ENCODE measurements around the gene OSBPL8.
"Not testable (repeated sequence)": the region's sequence is repeated elsewhere in the genome, so short reads cannot be mapped to it uniquely, and the experiment has no call there.

The OSBPL8 gene

DNA sequence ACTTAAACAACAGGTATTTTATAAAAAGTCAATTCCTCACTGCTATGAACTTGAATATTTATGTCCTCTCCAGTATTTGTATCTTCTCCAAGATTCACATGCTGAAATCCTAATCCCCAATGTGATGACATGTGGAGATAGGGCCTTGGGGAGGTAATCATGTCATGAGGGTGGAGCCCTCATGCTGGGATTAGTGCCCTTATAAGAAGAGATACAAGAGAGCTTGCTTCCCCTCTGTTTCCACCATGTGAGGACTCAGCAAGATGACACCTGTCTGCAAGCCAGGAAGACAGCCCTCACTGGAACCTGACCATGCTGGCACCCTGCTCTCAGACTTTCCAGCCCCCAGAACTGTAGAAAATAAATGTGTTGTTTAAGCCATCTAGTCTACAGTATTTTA is 36.2 kb downstream of the OSBPL8 start:
- DNase-seq: no peak

DNA sequence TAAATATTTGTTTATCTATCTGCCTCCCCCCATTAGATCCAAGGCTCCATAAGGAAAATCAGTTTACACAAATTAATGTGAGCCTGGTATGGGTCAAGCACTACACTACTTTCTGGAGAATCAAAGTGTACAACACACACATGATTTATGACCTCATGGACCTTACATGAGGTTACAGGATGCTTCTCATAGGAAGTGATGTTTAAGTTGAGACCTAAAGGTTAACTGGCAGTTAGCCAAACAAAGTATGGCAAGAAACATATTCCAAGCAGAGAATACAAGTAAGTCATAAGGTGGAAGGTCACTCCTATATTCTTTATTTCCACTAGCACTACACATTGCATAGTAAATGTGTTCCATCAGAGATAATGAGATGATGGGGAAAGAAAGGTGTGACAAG is 39.2 kb downstream of the OSBPL8 start:
- DNase-seq: no peak

DNA sequence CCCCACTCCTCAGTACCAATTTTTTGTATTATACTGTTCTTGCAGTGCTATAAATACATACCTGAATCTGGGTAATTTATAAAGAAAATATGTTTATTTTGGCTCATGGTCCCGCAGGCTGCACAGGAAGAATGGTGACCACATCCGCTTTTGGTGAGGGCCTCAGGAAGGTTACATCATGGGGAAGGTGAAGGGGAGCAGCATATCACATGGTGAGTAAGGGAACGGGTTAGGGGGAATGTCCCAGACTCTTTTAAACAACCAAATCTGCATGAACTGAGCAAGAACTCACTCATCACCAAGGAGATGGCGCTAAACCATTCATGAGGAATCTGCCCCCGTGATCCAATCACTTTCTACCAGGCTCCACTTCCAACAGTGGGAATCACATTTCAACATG is 40.0 kb downstream of the OSBPL8 start:
- DNase-seq: no peak

DNA sequence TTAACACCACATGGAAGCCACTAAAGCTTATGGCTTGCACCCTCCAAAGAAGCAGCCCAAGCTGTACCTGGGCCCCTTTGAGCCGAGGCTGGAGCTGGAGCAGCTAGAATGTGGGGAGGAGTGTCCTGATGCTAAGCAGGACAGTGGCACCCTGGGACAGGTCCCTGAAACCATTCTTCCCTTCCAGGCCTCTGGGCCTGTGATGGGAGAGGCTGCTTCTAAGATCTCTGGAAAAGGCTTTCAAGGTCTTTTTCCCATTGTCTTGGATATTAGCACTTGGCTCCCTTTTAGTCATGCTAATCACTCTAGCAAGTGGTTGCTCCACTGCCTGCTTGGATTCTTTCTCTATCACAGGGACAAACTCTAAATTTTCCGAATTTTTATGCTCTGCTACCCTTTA is 40.9 kb downstream of the OSBPL8 start:
- DNase-seq: no peak

DNA sequence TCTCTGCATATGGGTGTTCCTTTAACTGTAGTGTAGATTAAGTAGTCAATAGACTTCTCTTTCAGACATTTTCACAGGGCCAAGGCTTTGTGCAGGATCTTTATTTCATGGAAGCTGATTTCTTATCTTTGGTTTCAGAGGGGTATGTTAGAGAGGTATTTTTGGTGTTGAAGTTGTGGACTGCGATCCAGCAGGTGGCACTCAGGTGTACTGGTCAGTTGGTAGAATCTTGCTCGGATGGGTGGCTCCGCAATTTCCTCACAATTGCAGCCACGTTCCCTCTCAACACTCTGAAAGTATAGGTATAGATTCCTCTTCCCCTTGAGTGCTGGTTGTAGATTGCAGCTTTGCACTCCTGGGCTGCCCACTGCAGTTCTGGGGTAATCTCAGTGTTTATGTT is 44.3 kb downstream of the OSBPL8 start:
- DNase-seq: no peak

DNA sequence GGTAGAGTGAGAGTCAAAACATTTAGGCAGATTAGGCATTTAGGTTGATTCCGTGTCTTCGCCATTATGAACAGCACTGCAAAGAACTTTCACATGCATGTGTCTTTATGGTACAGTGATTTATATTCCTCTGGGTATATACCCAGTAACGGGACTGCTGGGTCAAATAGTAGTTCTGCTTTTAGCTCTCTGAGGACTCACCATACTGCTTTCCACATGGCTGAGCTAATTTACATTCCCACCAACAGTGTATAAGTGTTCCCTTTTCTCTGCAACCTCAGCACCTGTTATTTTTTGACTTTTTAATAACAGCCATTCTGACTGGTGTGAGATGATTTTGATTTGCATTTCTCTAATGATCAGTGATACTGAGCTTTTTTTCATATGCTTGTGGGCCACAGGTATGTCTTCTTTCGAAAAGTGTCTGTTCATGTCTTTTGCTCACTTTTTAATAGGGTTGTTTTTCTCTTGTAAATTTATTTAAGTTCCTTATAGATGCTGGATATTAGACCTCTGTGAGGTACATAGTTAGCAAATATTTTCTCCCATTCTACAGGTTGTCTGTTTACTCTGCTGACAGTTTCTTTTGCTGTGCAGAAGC is 48.4 kb downstream of the OSBPL8 start:
- not testable (repeated sequence) for DNase-seq

DNA sequence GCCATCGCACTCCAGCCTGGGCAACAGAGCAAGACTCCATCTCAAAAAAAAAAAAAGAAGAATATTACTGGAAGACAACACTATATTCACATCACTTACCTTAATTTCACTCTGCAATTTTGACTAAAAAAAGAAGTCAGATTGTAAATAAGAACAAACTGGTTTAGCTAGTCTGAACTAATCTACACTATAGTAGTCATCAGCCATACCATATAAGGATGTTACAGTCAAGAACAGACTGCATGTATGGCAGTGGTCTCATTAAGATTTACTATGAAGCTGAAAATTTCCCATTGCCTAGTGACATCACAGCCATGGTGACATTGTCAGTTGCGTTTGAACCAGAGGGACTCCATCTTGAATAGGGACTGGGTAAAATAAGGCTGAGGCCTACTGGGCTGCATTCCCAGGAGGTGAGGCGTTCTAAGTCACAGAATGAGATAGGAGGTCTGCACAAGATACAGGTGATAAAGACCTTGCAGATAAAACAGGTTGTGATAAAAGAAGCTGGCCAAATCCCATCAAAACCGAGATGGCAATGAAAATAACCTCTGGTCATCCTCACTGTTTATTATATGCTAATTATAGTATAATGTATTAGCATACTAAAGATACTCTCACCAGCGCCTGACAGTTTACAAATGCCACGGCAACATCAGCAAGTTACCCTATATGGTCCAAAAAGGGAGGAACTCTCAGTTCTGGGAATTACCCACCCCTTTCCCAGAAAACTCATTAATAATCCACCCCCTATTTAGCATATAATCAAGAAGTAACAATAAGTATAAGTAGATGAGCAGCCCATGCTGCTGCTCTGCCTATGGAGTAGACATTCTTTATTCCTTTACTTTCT is 51.2 kb downstream of the OSBPL8 start:
- no peak for DNase-seq

DNA sequence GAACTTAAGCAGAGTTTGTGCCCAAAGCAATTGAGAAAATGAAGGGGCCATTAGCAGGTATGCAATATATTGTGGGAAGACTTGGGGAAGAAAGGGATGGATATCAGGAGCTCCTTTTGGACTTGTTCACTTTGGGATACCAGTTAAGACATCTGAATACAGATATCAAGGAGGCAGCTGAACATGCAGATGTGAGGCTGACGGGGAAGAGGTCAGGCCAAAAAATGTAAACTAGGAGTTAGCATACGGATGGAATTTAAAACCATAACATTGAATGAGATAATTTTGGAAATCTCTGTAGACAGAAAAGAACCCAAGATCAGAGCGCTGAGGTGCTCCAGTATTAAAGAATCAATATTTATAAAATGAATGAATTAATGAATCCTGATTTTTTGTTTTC is 53.4 kb downstream of the OSBPL8 start:
- DNase-seq: no peak

DNA sequence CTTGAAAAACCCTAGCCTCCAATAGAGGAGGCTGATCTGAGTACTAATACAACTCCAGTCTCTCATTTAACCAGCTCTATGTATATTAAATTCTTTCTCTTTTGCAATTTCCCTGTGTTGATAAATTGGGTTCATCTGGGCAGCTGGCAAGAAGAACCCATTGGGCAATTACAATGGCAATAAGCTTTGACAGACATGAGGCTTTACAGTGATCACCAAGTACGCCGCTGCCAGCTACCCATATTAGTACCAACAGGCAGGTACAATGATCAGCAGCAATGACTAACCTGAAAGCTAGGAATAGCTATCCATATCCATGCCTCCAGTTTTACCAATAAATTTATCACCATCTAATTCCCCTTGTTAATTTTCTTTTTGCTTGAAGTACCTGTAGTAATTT is 54.5 kb downstream of the OSBPL8 start:
- no peak for DNase-seq

DNA sequence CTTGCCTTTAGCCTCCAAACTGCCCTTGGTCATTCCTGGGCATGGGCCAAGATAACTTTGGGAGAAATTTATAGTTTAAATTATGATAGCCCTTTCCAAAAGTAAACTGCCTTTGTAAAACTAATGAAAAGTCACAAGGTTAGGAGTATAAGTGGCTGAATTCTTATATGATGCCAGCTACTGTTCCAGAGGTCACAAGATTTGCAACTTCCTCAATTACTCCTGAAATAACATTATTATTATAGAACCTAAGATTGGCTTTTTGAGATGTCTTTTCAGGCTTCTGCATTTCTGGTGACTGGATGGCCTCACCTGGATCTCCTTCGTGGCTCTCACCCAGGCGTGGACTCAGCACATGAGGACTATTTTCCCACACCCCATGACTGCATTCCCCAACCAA is 55.0 kb downstream of the OSBPL8 start:
- DNase-seq: no peak

DNA sequence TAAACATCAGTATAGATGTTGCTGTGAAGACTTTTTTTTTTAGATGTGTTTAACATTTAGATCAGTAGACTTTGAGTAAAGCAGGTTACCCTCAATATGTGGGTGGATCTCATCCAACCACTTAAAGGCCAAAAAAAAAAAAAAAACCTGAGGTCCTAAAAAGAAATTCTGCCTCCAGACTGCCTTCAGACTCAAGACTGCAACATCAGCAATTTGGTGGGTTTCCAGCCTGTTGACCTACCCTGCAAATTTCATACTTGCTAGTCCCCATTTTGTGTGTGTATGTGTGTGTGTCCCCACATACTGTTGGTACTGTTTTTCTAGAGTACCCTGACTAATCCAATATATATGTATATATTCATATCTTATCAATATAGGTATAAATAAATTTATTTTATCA is 55.6 kb downstream of the OSBPL8 start:
- DNase-seq: no peak

DNA sequence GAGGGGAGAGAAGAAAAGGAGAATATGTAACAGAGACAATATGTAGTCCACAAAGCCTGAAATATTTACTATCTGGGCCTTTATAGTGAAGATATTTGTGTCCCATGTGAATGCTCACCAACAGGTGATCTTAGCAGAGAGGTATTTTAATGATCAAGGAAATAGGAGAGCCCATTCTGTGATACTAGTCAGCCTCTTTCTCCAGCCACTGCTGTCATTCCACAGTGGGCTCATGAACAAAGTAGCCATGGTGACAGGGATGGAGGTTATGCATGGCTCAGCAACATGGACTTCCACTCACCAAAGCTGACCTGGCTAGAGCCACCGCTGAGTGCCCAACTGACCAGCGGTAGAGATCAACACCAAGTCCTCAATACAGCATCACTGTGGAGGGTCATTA is 58.2 kb downstream of the OSBPL8 start:
- no peak for DNase-seq

DNA sequence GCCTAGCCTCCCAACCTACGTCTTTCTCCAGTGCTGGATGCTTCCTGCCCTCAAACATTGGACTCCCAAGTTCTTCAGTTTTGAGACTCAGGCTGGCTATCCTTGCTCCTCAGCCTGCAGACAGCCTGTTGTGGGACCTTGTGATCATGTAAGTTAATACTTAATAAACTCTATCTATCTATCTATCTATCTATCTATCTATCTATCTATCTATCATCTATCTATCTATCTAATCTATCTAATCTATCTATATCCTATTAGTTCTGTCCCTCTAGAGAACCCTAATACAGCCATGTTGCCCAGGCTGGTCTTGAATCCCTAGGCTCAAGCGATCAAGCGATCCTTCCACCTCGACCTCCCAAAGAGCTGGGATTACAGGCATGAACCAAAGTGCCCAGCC is 60.4 kb downstream of the OSBPL8 start:
- DNase-seq: not testable (repeated sequence)

DNA sequence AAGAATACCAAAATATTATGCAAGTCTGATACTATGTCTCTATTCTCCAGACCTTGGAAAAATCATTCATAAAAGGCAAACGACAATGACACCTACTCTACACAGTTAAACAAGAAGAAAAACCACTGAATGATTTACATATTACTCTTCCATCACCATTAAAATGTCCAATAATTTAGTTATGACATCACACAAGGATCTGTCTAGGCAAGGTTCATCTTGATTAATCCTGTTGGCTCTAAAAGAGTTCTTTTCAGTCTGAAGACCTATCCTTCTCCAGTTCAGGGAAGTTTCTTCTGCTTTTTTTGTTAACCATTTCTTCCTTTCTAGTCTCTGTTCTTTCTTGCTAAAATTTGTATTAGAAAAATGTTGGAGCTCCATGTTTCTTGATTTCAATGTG is 64.0 kb downstream of the OSBPL8 start:
- no peak for DNase-seq

DNA sequence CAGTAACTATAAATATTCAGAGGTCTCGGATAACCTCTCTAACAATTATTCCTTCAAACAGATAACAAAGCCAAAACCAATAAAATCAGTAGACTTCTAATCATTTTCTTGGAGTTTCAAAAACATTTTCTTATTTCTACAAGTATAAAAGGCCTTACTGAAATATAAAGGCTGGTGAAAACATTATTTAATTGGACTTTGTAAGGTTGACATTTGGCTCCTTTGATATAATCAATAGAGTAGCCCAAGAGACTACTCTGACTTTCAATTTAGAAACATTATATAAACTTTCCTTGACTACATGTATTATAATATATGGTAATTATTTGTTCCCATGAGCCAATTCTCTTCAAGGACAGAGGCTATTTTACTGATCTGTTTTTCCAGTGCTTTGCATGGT is 68.3 kb downstream of the OSBPL8 start:
- DNase-seq: no peak

DNA sequence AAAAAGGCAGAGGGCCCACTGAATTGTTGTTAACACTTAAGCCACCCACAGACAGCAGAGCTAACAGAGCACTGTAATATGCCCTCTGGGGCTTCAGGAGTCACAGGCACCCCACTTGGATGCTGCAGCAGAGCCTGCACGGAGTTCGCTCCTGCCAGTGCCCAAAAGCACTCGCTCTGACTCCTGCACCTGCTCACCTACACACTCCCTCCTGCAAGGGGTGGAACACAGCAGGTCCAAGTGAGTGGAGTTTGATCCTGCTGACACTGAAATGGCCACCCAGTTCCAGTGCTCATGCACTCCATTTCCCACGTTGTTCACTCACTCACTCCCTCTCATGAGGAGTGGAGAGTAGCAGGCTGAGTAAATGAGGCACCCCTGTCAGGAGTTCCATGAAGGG is 68.8 kb downstream of the OSBPL8 start:
- no peak for DNase-seq

DNA sequence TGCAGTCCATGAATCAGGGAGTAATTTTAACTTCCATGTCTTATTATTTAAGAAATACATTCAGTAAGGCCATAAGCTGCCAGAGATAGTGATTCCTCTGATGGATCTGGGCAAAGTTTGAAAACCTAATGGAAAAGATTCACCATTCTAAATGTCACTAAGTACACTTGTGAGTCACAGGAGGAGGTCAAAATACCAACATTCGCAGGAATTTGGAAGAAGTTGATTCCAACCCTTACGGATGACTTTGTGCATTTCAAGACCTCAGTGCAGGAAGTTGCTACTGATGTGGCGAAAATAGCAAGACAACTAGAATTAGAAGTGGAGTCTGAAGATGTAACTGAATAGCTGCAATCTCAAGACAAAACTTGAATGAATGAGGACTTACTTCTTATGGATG is 69.8 kb downstream of the OSBPL8 start:
- DNase-seq: no peak

DNA sequence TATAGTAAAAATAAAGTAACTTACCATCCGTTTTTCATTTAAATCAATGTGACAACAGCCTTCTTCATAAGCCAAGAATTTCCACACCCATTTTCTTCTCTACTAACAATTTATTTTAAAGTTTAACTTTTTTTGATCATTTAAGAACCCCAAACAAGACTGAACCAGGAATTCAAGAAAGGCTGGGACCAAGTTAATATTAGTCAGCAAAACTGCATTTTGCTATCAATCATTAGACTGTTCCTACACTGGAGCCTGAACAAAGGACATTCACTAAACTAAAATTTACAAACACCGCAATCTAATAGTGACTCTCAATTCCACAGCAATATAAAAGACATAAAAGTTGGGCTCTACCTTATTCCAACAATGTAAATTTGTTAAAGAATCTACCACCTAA is 73.6 kb downstream of the OSBPL8 start:
- DNase-seq: no peak

DNA sequence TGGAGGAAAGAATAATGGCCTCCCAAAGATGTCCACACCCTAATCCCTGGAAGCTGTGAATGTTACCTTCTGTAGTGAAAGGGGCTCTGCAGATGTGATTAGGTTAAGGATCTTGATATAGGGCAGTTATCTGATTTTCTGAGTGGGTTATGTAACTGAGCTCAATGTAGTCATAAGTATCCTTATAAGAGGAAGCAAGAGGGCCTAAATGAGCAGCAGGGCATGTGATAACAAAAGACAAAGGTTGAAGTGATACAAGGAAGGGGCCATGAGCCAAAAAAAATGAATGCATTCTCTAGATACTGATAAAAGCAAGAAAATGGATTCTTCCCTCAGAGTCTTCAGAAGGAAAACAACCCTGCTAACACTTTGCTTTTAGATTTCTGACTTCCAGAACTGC is 78.8 kb downstream of the OSBPL8 start:
- DNase-seq: no peak

DNA sequence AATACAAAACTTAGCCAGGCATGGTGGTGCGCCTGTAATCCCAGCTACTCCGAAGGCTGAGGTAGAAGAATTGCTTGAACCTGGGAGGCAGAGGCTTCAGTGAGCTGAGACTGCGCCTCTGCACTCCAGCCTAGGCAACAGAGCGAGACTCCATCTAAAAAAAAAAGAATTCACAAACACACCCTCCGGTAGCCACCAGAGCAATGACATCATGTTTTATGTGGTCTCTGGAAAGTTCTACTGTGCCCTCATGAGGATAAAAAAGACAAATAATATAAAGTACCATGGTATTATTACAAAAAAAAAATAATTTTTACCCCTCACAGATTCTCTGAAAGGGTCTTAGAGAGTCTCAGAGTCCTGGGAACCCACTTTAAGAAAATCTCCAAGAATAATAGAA is 81.5 kb downstream of the OSBPL8 start:
- DNase-seq: no peak

DNA sequence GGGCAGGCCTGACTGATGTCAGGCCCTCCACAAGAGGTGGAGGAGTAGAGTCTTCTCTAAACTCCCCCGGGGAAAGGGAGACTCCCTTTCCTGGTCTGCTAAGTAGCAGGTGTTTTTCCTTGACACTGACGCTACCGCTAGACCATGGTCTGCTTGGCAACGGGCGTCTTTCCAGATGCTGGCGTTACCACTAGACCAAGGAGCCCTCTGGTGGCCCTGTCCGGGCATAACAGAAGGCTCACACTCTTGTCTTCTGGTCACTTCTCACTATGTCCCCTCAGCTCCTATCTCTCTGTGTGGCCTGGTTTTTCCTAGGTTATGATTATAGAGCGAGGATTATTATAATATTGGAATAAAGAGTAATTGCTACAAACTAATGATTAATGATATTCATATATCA is 86.7 kb downstream of the OSBPL8 start:
- not testable (repeated sequence) for DNase-seq

DNA sequence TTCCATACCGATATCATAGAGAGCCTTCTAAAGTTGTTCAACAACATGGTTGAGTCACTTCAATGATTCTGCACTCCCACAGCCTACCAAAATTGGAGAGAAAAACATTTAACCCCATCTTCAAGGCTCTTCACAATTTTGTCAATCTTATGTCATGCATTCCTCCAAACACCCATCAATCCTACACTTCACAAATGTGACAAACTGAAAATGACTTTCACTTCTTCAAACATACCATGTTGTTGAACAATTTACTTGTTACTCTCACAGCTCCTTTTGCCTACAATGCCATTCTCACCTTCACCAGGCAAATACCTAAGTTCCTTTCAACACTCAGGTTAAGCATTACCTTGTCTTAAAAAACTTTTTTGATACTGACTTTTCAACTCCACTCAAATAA is 88.0 kb downstream of the OSBPL8 start:
- no peak for DNase-seq

DNA sequence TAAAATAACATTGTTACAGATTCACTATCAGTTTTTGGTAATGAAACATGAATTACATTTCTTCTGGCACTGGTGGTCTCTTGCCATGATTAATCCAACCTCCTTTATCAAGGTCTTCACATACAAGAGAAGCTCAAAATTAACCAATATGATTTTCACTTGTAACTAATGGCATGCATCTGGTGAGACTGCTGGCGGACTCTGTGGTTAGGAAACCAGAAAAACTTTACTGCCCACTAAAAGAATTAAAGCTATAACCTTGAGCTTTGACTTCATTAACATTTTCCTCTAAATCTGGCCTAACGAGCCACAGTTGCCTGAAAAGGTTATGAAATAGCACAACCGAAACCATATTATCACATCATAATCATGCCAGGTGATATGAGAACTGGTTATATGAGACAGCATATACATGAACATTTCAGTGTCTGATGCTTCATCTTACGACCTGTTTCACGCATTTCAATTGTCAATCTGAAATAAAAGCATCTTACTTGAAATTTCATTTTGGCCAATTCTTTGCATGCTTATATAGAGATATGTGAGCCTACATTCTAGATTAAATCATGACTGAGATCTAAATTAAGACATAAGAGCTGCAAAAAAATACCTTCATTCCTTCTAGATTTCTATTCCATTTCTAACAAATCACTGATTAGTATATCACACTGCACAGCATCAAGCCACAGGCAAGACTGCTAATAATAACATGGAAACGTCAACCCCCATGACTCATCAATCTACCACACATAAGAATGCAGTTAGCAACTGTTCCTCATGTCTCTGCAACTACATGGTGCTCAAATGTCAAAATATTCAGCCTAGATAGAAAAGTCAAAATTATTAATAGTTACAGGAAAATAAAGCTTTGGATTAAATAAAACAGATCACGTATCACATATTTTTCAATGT is 89.3 kb downstream of the OSBPL8 start:
- DNase-seq: no peak

DNA sequence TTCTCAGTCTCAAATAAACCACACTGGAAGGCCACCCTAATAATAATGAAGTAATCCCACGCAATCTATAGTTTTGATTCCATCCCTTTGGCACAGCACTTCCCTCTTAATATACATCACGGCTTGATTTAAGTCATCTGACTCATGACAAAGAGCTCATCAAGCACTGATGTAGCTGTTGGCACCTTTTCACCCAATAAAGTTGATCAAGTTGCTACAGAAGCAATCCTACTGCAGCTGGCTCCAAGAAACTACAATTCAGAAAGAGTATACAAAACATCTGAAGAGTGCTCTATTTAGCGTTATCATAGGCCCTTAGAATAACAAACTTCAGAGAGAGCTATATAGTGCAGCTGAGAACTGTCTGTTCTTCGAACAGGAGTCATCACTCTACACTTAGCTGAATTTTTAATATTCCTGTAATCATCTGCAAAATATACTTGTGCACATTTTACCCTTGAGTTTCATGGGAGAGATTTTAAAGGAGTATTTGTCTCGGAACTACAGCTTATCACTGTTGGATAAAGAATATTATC is 94.9 kb downstream of the OSBPL8 start:
- DNase-seq: no peak

Measured in SHP77 (cell line).